Measurements from ENCODE around the gene CTDSPL. TPM values are rescaled to one million over a fixed set of nuclear protein-coding genes. Genes with fewer than 3 reads are reported as not detected.

The CTDSPL gene
- total RNA-seq, 1 experiment from 2014 or later: 34.4 TPM

DNA sequence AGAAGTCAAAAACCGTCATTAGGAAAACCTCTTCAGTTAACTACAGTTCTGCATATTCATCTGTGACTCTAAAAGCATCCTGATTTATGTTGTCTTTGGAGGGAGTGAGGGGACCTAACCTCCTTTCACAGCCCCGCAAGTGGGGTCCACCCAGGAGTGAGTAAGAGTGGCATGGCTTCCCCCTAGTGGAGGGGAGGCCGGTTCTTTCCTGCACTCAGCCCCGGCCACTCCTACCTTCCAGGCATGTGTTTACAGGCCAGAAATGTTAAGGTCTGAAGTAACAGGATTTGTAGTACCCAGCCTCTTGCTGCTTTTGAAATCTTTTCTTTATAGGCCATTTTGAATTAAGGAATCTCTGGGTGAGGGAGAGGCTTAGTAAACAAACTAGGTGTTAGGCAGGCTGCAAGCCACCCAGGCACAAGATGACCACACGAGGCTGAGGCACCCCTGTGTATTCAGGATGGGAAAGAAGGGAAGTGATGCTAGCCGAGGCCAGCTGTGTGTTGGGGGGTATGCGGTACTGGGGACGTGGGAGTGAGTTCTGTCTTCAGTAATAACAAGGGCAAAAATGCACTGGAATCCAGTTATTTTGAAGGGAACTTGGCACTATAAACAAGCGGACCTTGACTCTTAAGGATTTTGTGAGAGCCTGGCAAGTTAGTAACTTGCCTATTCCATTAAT, 50.5 kb downstream of the CTDSPL start:
- no peaks in the 10 kb centered on the region; the same call in 1 of the 2 replicates for H3K79me2 ChIP-seq (ENCODE audit: insufficient read depth, low read length)
- no peak overlapping the region for H3K27ac ChIP-seq (ENCODE audit: low read depth, low read length)
- H3K4me2 ChIP-seq (ENCODE audit: low read length): no peak overlapping the region
- BruUV-seq (replicated peaks): no TSS peak
- no peak overlapping the region for H3K9ac ChIP-seq (ENCODE audit: low read length)
- CTCF ChIA-PET: no interaction called here
- POLR2A ChIA-PET: no interaction called here
- H3K9me2 ChIP-seq (ENCODE audit: insufficient read depth): no peaks in the 10 kb centered on the region
- RAD21 ChIA-PET (ENCODE audit: low non-redundant PET in 1 of 2, low total read pairs in 2 of 2, uncharacterized antibody in 2 of 2, unreplicated experiment in 2 of 2): no interaction called here
- TF ChIP-seq SP1 (IDR thresholded peaks at IDR 0.05; ENCODE audit: low read depth) (no peak), JUND (IDR thresholded peaks at IDR 0.05) (no peak), ELF1 (IDR thresholded peaks at IDR 0.05; ENCODE audit: borderline replicate concordance, low read depth) (no peak), CEBPB (IDR thresholded peaks at IDR 0.05; ENCODE audit: low read depth) (no peak), ZFX (IDR thresholded peaks at IDR 0.05) (no peak)
- TF ChIP-seq, protein P1, sequence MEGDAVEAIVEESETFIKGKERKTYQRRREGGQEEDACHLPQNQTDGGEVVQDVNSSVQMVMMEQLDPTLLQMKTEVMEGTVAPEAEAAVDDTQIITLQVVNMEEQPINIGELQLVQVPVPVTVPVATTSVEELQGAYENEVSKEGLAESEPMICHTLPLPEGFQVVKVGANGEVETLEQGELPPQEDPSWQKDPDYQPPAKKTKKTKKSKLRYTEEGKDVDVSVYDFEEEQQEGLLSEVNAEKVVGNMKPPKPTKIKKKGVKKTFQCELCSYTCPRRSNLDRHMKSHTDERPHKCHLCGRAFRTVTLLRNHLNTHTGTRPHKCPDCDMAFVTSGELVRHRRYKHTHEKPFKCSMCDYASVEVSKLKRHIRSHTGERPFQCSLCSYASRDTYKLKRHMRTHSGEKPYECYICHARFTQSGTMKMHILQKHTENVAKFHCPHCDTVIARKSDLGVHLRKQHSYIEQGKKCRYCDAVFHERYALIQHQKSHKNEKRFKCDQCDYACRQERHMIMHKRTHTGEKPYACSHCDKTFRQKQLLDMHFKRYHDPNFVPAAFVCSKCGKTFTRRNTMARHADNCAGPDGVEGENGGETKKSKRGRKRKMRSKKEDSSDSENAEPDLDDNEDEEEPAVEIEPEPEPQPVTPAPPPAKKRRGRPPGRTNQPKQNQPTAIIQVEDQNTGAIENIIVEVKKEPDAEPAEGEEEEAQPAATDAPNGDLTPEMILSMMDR (IDR thresholded peaks at IDR 0.05 in 2 of 3, conservative IDR thresholded peaks at IDR 0.05 in 1 of 3; ENCODE audit: borderline replicate concordance in 1 of 3, insufficient read depth in 1 of 3, low read depth in 2 of 3, low read length in 2 of 3): peak in 2 of 3 experiments; percentile 8 to 27; a peak in 2 of 6 replicates
- peak; percentile 65 for ATAC-seq
- DNase-seq (ENCODE audit: low read depth, low spot score): no peak
- H3K4me1 ChIP-seq (ENCODE audit: control insufficient read depth in 1 of 2, insufficient read depth in 2 of 2, low read length in 2 of 2): peaks cover 13 to 16% of the 10 kb centered on the region in 2 experiments; a peak in 3 of 4 replicates
- intact Hi-C loops (cut with micrococcal nuclease): no loop called here
- H3K4me3 ChIP-seq (replicated peaks in 1 of 2; ENCODE audit: low read depth in 1 of 2, low read length in 2 of 2): no peak overlapping the region
- no peaks in the 10 kb centered on the region for H4K20me1 ChIP-seq (ENCODE audit: insufficient read depth)
- H3K36me3 ChIP-seq (ENCODE audit: control insufficient read depth in 1 of 2, insufficient read depth in 2 of 2, low read length in 2 of 2): no peaks in the 10 kb centered on the region
- H3K9me3 ChIP-seq (ENCODE audit: control insufficient read depth in 1 of 2, insufficient read depth in 1 of 2, low read depth in 1 of 2, low read length in 2 of 2): no peaks in the 10 kb centered on the region
- no peak overlapping the region for H2AFZ ChIP-seq (ENCODE audit: low read depth, low read length, poor library complexity, severe bottlenecking)
- no peaks in the 10 kb centered on the region for H3K27me3 ChIP-seq (ENCODE audit: insufficient read depth, low read length)

DNA sequence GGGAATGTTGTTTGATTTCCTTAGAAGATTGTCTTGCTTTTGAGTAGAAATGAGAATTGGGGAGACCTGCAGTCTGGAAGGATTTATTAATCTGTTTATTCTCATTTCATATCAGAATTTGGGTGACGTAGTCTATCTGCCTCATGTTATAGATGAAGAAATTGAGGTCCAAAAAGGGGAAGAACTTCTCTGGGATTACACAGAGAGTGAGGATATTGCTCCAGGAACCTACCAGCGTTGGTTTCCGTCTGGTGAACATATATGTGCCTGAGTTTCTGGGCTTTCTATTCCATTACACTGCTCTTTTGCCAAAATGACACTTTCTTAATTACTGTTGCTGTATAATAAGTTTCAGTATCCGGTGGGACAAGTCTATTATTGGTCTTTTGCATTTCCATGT, 51.8 kb downstream of the CTDSPL start:
- no peak overlapping the region for H2AFZ ChIP-seq (ENCODE audit: low read depth, low read length, poor library complexity, severe bottlenecking)
- TF ChIP-seq TCF7L2 (IDR thresholded peaks at IDR 0.05; ENCODE audit: borderline replicate concordance, extremely low read depth, insufficient read depth, insufficient read length) (no peak), RAD21 (IDR thresholded peaks at IDR 0.05; ENCODE audit: low read depth) (no peak), POLR2A (IDR thresholded peaks at IDR 0.05; ENCODE audit: borderline replicate concordance, extremely low read depth, insufficient read depth, insufficient read length) (no peak)
- no peaks in the 10 kb centered on the region; the same call in 1 of the 2 replicates for H3K79me2 ChIP-seq (ENCODE audit: insufficient read depth, low read length)
- RAD21 ChIA-PET (ENCODE audit: low non-redundant PET in 1 of 2, low total read pairs in 2 of 2, uncharacterized antibody in 2 of 2, unreplicated experiment in 2 of 2): no interaction called here
- H3K9me2 ChIP-seq (ENCODE audit: insufficient read depth): no peaks in the 10 kb centered on the region
- H3K36me3 ChIP-seq (ENCODE audit: control insufficient read depth in 1 of 2, insufficient read depth in 2 of 2, low read length in 2 of 2): no peaks in the 10 kb centered on the region
- H4K20me1 ChIP-seq (ENCODE audit: insufficient read depth): no peaks in the 10 kb centered on the region
- ATAC-seq (no peak), DNase-seq (ENCODE audit: low read depth, low spot score) (no peak)
- BruUV-seq (replicated peaks): no TSS peak
- H3K27ac ChIP-seq (ENCODE audit: low read depth, low read length): no peak overlapping the region
- CTCF ChIA-PET: no interaction called here
- H3K4me3 ChIP-seq (replicated peaks in 1 of 2; ENCODE audit: low read depth in 1 of 2, low read length in 2 of 2): no peak overlapping the region
- H3K4me1 ChIP-seq (ENCODE audit: control insufficient read depth in 1 of 2, insufficient read depth in 2 of 2, low read length in 2 of 2): peaks cover 6 to 8% of the 10 kb centered on the region in 2 experiments; a peak in 2 of 4 replicates
- intact Hi-C loops (cut with micrococcal nuclease): no loop called here
- no peaks in the 10 kb centered on the region for H3K27me3 ChIP-seq (ENCODE audit: insufficient read depth, low read length)
- H3K9ac ChIP-seq (ENCODE audit: low read length): no peak overlapping the region
- H3K9me3 ChIP-seq (ENCODE audit: control insufficient read depth in 1 of 2, insufficient read depth in 1 of 2, low read depth in 1 of 2, low read length in 2 of 2): no peaks in the 10 kb centered on the region
- H3K4me2 ChIP-seq (ENCODE audit: low read length): no peak overlapping the region
- POLR2A ChIA-PET: no interaction called here

All from HCT116 (cell line).